GM12878 (cell line): ENCODE measurements around the gene GRIK5. TPM values are rescaled to one million over a fixed set of nuclear protein-coding genes. Genes with fewer than 3 reads are reported as not detected.

Experiments
- ATAC-seq: fragments of 200-7000 bp; cut with Tn5 transposase; 3 replicates; pipeline ENCODE4 v1.9.1; 2020; ENCODE audit warnings: mild to moderate bottlenecking, moderate library complexity
- BruUV-seq: library from RNA; stranded (reverse); fragments of 400-500 nt; replicated peaks from 2 replicates; lab custom pipeline; 2021; lab: Mats Ljungman, UMichigan
- CTCF ChIA-PET: fragments of 300-600 bp; sonication (Branson Sonifier 250); formaldehyde crosslinking; extraction: SDS; loops from one replicate; lab custom pipeline; 2021; ENCODE audit warnings: inconsistent platforms; lab: Yijun Ruan, JAX
- POLR2A ChIA-PET: fragments of 350-600 bp; formaldehyde crosslinking; extraction: SDS; loops from one replicate; lab custom pipeline; 2021; ENCODE audit warnings: inconsistent platforms; lab: Charles Lee
- RAD21 ChIA-PET: fragments of 300-600 bp; sonication (Branson Sonifier 250); formaldehyde crosslinking; loops from one replicate; lab custom pipeline; 2023; ENCODE audit warnings: antibody characterized with exemption; ENCODE audit not compliant: unreplicated experiment; lab: Charles Lee
- SMC1A ChIA-PET: fragments of 300-600 bp; sonication (Branson Sonifier 250); formaldehyde crosslinking; loops from one replicate; lab custom pipeline; 2023; ENCODE audit not compliant: unreplicated experiment, uncharacterized antibody; lab: Charles Lee
- DNase-seq: peaks from one replicate; pipeline ENCODE4 v3.0.0-alpha.2; 2011; ENCODE audit warnings: low read depth, low spot score
- FAIRE-seq: peaks from 3 replicates; lab custom pipeline; 2011; peaks lifted over from hg19 to GRCh38; lab: Jason Lieb, UNC
- H2AFZ ChIP-seq: 2 replicates; pipeline ENCODE4 v1.6.0; 2011; ENCODE audit warnings: low read depth, low read length, control low read depth; ENCODE audit not compliant: control insufficient read depth
- H3K27ac ChIP-seq: 2 replicates; pipeline ENCODE4 v1.5.1; 2011; ENCODE audit warnings: control low read depth; ENCODE audit not compliant: control insufficient read depth, insufficient read depth
- H3K27me3 ChIP-seq, 2 experiments: replicated peaks in 1 of 2; 2 replicates each; pipeline versions ENCODE4 v1.6.0 to v1.6.1; 2011; ENCODE audit warnings: low read length in 1 of 2; ENCODE audit not compliant: control insufficient read depth in 2 of 2, insufficient read depth in 2 of 2
- H3K36me3 ChIP-seq, 2 experiments: 2 replicates each; pipeline ENCODE4 v1.5.1; 2011; ENCODE audit warnings: low read length in 1 of 2; ENCODE audit not compliant: control insufficient read depth in 2 of 2, insufficient read depth in 2 of 2
- H3K4me1 ChIP-seq: 2 replicates; pipeline ENCODE4 v1.6.1; 2011; ENCODE audit warnings: mild to moderate bottlenecking, low read length, moderate library complexity, mixed read lengths; ENCODE audit not compliant: control insufficient read depth, insufficient read depth
- H3K4me2 ChIP-seq: 2 replicates; pipeline ENCODE4 v1.6.0; 2011; ENCODE audit warnings: control low read depth; ENCODE audit not compliant: control insufficient read depth, insufficient read depth
- H3K4me3 ChIP-seq: fragments of 200-600 bp; sonication (generic); 2 replicates; pipeline ENCODE4 v1.5.1; 2016
- H3K79me2 ChIP-seq: 2 replicates; pipeline ENCODE4 v1.6.0; 2011; ENCODE audit warnings: low read length; ENCODE audit not compliant: control insufficient read depth, insufficient read depth
- H3K9ac ChIP-seq: 2 replicates; pipeline ENCODE4 v1.8.0; 2011; ENCODE audit warnings: low read length, control low read depth, mixed read lengths; ENCODE audit not compliant: control insufficient read depth, insufficient read depth
- H3K9me3 ChIP-seq: replicated peaks from 3 replicates; pipeline ENCODE4 v1.5.1; 2011; ENCODE audit warnings: mild to moderate bottlenecking, low read length; ENCODE audit not compliant: control insufficient read depth, insufficient read depth
- H4K20me1 ChIP-seq: 2 replicates; pipeline ENCODE4 v1.6.0; 2011; ENCODE audit not compliant: control insufficient read depth, insufficient read depth
- BACH1 ChIP-seq: fragments of 450-650 bp; IDR thresholded peaks from 2 replicates; pipeline ENCODE4 v1.6.1; 2017; ENCODE audit warnings: mild to moderate bottlenecking, borderline replicate concordance
- BMI1 ChIP-seq: fragments of 450-650 bp; IDR thresholded peaks from 2 replicates; pipeline ENCODE4 v1.6.1; 2016; ENCODE audit warnings: mild to moderate bottlenecking, moderate library complexity, borderline replicate concordance
- CEBPB ChIP-seq, 2 experiments: fragments of 150-350 bp in 1 of 2; IDR thresholded peaks; 2 replicates each; pipeline ENCODE4 v1.6.1; 2012 to 2014; ENCODE audit warnings: low read depth in 2 of 2, low read length in 2 of 2, borderline replicate concordance in 1 of 2, inconsistent platforms in 1 of 2
- CHD1 ChIP-seq: IDR thresholded peaks from 2 replicates; pipeline ENCODE4 v1.6.1; 2012; ENCODE audit warnings: low read depth, low read length, improper control_type of control experiment
- CREM ChIP-seq: IDR thresholded peaks from 2 replicates; pipeline ENCODE4 v1.6.1; 2014; ENCODE audit warnings: antibody characterized with exemption, low read depth
- JUNB ChIP-seq: IDR thresholded peaks from 2 replicates; pipeline ENCODE4 v1.6.1; 2016; ENCODE audit warnings: antibody characterized with exemption, mild to moderate bottlenecking
- MXI1 ChIP-seq: fragments of 150-350 bp; IDR thresholded peaks from 2 replicates; pipeline ENCODE4 v1.6.1; 2011; ENCODE audit warnings: low read depth, mild to moderate bottlenecking, inconsistent platforms, low read length, improper control_type of control experiment
- NBN ChIP-seq: fragments of 450-650 bp; IDR thresholded peaks from 2 replicates; pipeline ENCODE4 v1.6.1; 2016
- PKNOX1 ChIP-seq: fragments of 450-650 bp; IDR thresholded peaks from 2 replicates; pipeline ENCODE4 v1.6.1; 2016; ENCODE audit warnings: mild to moderate bottlenecking
- PML ChIP-seq: IDR thresholded peaks from 2 replicates; pipeline ENCODE4 v1.6.1; 2012; ENCODE audit warnings: low read length, inconsistent platforms
- STAT3 ChIP-seq: IDR thresholded peaks from 2 replicates; pipeline ENCODE4 v1.6.1; 2011; ENCODE audit warnings: low read depth, low read length, improper control_type of control experiment
- TARDBP ChIP-seq: IDR thresholded peaks from 2 replicates; pipeline ENCODE4 v1.6.1; 2016; ENCODE audit warnings: borderline replicate concordance
- YBX1 ChIP-seq: fragments of 450-650 bp; IDR thresholded peaks from 2 replicates; pipeline ENCODE4 v1.6.1; 2016; ENCODE audit warnings: antibody characterized with exemption
- ZNF207 ChIP-seq: fragments of 450-650 bp; IDR thresholded peaks from 2 replicates; pipeline ENCODE4 v1.6.1; 2014; ENCODE audit warnings: antibody characterized with exemption, mild to moderate bottlenecking, borderline replicate concordance
- WGBS: methylation state at CpG from one replicate; pipeline ENCODE4 v1.1.6; 2016; ENCODE audit warnings: low lambda C conversion rate; ENCODE audit not compliant: insufficient replicate concordance, insufficient coverage; ENCODE audit errors: missing lambda C conversion rate; 5-methylcytosine and 5-hydroxymethylcytosine counted together
- in situ Hi-C: fragments of 300-500 bp; cut with MboI; formaldehyde crosslinking; loops from 9 replicates; pipeline ENCODE4 v1.14.3; 2018; ENCODE audit warnings: mixed read lengths
- intact Hi-C: fragments of 100-400 bp; cut with micrococcal nuclease; formaldehyde crosslinking; loops from one replicate; pipeline ENCODE4 v1.14.2; 2022; ENCODE audit not compliant: unreplicated experiment
- polyA plus RNA-seq, 11 experiments: library from polyadenylated mRNA; depleted of rRNA in 4 of 11; unstranded in 6 of 11; stranded (reverse) in 5 of 11; fragments of >200 nt; fragmentation: Nextera tagmentation in 4 of 11; fragmentation: Illumina TruSeq in 1 of 11; extraction: Ambion mirVana in 4 of 11; extraction: Trizol in 1 of 11; gene quantifications; 1 replicate in 1 of 11; 2 replicates in 10 of 11; pipeline versions ENCODE4 v1.2.1 to v1.2.3, GENCODE V29; 2011 to 2016; ENCODE audit warnings: inconsistent platforms in 2 of 11, missing spikeins in 2 of 11, low read depth in 1 of 11
- total RNA-seq, 4 experiments: library from RNA; depleted of rRNA in 3 of 4; stranded (reverse); fragments of >200 nt in 3 of 4; fragmentation: Illumina TruSeq in 1 of 4; extraction: Trizol in 1 of 4; gene quantifications; 2 replicates each; pipeline versions ENCODE4 v1.2.1 to v1.2.3, GENCODE V29; 2013 to 2021
- TF ChIP-seq, protein P1 (sequence below): fragments of 450-650 bp; conservative IDR thresholded peaks from 2 replicates; pipeline ENCODE4 v1.6.1; 2017; ENCODE audit warnings: mild to moderate bottlenecking, moderate library complexity

GRIK5 gene
- total and polyA plus RNA-seq, 10 of the 15 experiments (the other 5 are each of a cell fraction or from before 2014, with no cell fraction given): 0.03 to 0.23 (median 0.07) TPM; not detected in 3

DNA sequence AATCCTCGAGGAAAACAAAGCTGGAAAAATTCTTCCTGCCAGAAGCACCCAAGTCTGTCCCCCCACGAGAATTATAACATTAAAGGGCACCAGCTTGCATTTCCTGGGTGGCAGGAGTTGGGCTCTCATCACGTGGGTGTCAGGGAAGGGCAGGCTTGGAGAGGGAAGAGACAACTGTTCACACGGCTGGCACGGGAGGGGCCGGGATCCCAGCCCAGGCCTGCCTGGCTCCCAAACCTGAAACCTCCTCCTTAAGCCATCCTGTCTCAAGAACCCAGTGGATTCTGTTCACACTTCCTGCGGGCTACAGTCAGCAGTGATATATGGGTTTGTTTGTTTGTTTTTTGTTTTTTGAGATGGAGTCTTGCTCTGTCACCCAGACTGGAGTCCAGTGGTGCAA is 12.2 kb downstream of the GRIK5 start:
- Histone ChIP-seq H3K9ac (no peak overlapping the region), H3K4me2 (no peak overlapping the region), H3K36me3 (no peaks in the 10 kb centered on the region; a peak in 1 of 4 replicates), H2AFZ (no peak overlapping the region), H3K9me3 (no peaks in the 10 kb centered on the region), H3K4me3 (no peak overlapping the region), H3K4me1 (no peaks in the 10 kb centered on the region), H3K27me3 (no peaks in the 10 kb centered on the region; a peak in 1 of 4 replicates), H4K20me1 (no peaks in the 10 kb centered on the region), H3K27ac (no peak overlapping the region), H3K79me2 (no peaks in the 10 kb centered on the region)
- ATAC-seq (no peak), DNase-seq (no peak), FAIRE-seq (no peak)
- TF ChIP-seq, protein P1, sequence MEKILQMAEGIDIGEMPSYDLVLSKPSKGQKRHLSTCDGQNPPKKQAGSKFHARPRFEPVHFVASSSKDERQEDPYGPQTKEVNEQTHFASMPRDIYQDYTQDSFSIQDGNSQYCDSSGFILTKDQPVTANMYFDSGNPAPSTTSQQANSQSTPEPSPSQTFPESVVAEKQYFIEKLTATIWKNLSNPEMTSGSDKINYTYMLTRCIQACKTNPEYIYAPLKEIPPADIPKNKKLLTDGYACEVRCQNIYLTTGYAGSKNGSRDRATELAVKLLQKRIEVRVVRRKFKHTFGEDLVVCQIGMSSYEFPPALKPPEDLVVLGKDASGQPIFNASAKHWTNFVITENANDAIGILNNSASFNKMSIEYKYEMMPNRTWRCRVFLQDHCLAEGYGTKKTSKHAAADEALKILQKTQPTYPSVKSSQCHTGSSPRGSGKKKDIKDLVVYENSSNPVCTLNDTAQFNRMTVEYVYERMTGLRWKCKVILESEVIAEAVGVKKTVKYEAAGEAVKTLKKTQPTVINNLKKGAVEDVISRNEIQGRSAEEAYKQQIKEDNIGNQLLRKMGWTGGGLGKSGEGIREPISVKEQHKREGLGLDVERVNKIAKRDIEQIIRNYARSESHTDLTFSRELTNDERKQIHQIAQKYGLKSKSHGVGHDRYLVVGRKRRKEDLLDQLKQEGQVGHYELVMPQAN: no peak
- TF ChIP-seq CREM: no peak
- no peak for TF ChIP-seq BMI1
- TF ChIP-seq TARDBP: no peak
- no peak for TF ChIP-seq MXI1
- no peak for TF ChIP-seq PKNOX1
- no peak for TF ChIP-seq YBX1
- TF ChIP-seq CEBPB (IDR thresholded peaks at IDR 0.05; ENCODE audit: borderline replicate concordance in 1 of 2, low read depth in 2 of 2, low read length in 2 of 2): no peak
- TF ChIP-seq NBN: no peak
- no peak for TF ChIP-seq ZNF207
- no peak for TF ChIP-seq STAT3
- no peak for TF ChIP-seq BACH1
- no peak for TF ChIP-seq CHD1
- no peak for TF ChIP-seq PML
- TF ChIP-seq JUNB: no peak
- POLR2A ChIA-PET: no interaction called here
- SMC1A ChIA-PET: no interaction called here
- CTCF ChIA-PET: interaction anchor here (1.1 to 1.5 kb wide), 3 partner anchors 18 to 29 kb away, joined by 3 to 5 read pairs (median 3); partner anchors contain the start of gene ZNF574
- in situ Hi-C loops (no loop called here), intact Hi-C loops (no loop called here)
- BruUV-seq: no TSS peak
- RAD21 ChIA-PET: no interaction called here
- 12% methylated on average over 7 of the region's 7 CpGs for WGBS
